ENCODE results near the gene CD200.

The CD200 gene

GRCh38 chr3:112333381-112334317 is 693 bp downstream of the CD200 start:
- peak; percentile 10 to 51 for DNase-seq

GRCh38 chr3:112334691-112335433 is 1.9 kb downstream of the CD200 start:
- DNase-seq, result no peak

- DNase-seq, result no peak
Observed at GRCh38 chr3:112335434-112335781, 2.5 kb downstream of the CD200 start.

GRCh38 chr3:112338021-112338726 is 5.2 kb downstream of the CD200 start:
- no peak for DNase-seq

- DNase-seq, result no peak
Observed at GRCh38 chr3:112338727-112339056, 5.7 kb downstream of the CD200 start.

GRCh38 chr3:112339134-112339533 is 6.2 kb downstream of the CD200 start:
- no peak for DNase-seq

GRCh38 chr3:112339609-112340008 is 6.7 kb downstream of the CD200 start:
- DNase-seq, result no peak

GRCh38 chr3:112341386-112341785 is 8.4 kb downstream of the CD200 start:
- no peak for DNase-seq

- DNase-seq, result no peak
Observed at GRCh38 chr3:112345681-112346080, 12.7 kb downstream of the CD200 start.

GRCh38 chr3:112346491-112347122 is 13.7 kb downstream of the CD200 start:
- DNase-seq, result no peak

GRCh38 chr3:112348943-112349342 is 16.0 kb downstream of the CD200 start:
- no peak for DNase-seq

GRCh38 chr3:112349557-112349956 is 16.6 kb downstream of the CD200 start:
- DNase-seq, result no peak

GRCh38 chr3:112350018-112350810 is 17.3 kb downstream of the CD200 start:
- no peak for DNase-seq

- no peak for DNase-seq
Observed at GRCh38 chr3:112351036-112351435, 18.1 kb downstream of the CD200 start.

- DNase-seq, result no peak
Observed at GRCh38 chr3:112351823-112352222, 18.9 kb downstream of the CD200 start.

- no peak for DNase-seq
Observed at GRCh38 chr3:112352720-112353119, 19.8 kb downstream of the CD200 start.

GRCh38 chr3:112353365-112353764 is 20.4 kb downstream of the CD200 start:
- DNase-seq, result no peak

GRCh38 chr3:112354642-112355306 is 21.8 kb downstream of the CD200 start:
- no peak for DNase-seq

GRCh38 chr3:112355307-112355687 is 22.3 kb downstream of the CD200 start:
- no peak for DNase-seq

- DNase-seq, result no peak
Observed at GRCh38 chr3:112357930-112358780, 25.2 kb downstream of the CD200 start.

GRCh38 chr3:112360561-112360960 is 27.6 kb downstream of the CD200 start:
- no peak for DNase-seq

Measured in NCI-H2081 (cell line).